ENCODE data around the gene PPP1R9B.

PPP1R9B gene

GRCh38 chr17:50166518-50167181 is 16.2 kb upstream of the PPP1R9B start:
- no peak for TF ChIP-seq CTCF (conservative IDR thresholded peaks at IDR 0.05)
- no peak for TF ChIP-seq ZFX (IDR thresholded peaks at IDR 0.05)
- H3K27ac ChIP-seq = no peak overlapping the region

GRCh38 chr17:50165867-50166517 is 15.5 kb upstream of the PPP1R9B start, which contains the start of gene SGCA:
Gene SGCA, plus strand, starts transcription at chr17:50166005. Its CDS starts 36 bp downstream, at chr17:50166041.
- TF ChIP-seq ZFX (IDR thresholded peaks at IDR 0.05) = no peak
- TF ChIP-seq CTCF (conservative IDR thresholded peaks at IDR 0.05) = no peak
- H3K27ac ChIP-seq = no peak within 1 kb of the TSS

GRCh38 chr17:50165466-50165865 is 15.0 kb upstream of the PPP1R9B start:
- no peak overlapping the region for H3K27ac ChIP-seq
- no peak for TF ChIP-seq ZFX (IDR thresholded peaks at IDR 0.05)
- TF ChIP-seq CTCF (conservative IDR thresholded peaks at IDR 0.05) = no peak

DNA sequence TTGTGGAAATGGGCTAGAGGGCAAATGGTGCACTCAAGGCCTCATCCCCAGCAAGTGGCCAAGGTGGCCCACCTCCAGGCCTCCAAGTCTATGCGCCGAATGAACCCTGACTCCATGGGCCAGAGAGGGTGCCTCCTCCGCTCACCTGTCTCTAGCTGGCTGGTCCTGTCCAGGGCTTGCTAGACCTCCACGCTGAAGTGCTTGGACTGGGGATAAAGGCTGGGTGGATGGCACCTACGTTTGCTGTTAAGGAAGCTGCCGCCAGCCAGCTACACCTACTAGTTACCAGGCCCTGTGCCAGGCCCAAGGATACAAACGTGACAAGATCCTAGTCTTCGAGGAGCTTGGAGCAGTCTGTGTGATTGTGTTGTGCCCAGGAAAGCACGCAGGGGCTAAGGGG is 14.6 kb upstream of the PPP1R9B start:
- TF ChIP-seq CTCF (conservative IDR thresholded peaks at IDR 0.05) = no peak
- TF ChIP-seq ZFX (IDR thresholded peaks at IDR 0.05) = no peak
- no peak overlapping the region for H3K27ac ChIP-seq

DNA sequence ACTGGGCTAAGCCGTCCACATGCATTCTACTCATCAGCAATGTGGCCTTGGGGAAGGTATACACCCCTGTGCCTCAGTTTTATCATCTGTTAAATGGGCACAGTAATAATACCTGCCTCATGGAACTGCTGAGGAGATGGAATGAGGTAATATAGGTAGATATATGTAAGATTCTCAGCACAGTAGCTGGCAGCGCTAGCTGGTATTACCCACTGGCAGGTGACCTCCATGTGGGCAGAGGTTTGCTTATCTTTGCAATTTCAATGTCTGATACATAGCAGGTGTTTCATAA is 14.2 kb upstream of the PPP1R9B start:
- no peak overlapping the region for H3K27ac ChIP-seq
- TF ChIP-seq CTCF (conservative IDR thresholded peaks at IDR 0.05) = no peak
- no peak for TF ChIP-seq ZFX (IDR thresholded peaks at IDR 0.05)

- H3K27ac ChIP-seq = no peak overlapping the region
- no peak for TF ChIP-seq CTCF (conservative IDR thresholded peaks at IDR 0.05)
Observed at GRCh38 chr17:50163843-50164696, 13.6 kb upstream of the PPP1R9B start.

Measured in C4-2B (cell line).